Stimulated activated CD8-positive, alpha-beta memory T cell treated with anti-CD3 and anti-CD28 coated beads, Interleukin-12 subunit alpha, Interleukin-12 subunit beta, amount 100 ng/mL, for 4 hours (primary cell): ENCODE results near the gene TDRD5.

Experiments
- DNase-seq: peaks from one replicate; pipeline ENCODE4 v3.0.0-alpha.2; 2020; ENCODE audit warnings: low read depth

The TDRD5 gene, protein sequence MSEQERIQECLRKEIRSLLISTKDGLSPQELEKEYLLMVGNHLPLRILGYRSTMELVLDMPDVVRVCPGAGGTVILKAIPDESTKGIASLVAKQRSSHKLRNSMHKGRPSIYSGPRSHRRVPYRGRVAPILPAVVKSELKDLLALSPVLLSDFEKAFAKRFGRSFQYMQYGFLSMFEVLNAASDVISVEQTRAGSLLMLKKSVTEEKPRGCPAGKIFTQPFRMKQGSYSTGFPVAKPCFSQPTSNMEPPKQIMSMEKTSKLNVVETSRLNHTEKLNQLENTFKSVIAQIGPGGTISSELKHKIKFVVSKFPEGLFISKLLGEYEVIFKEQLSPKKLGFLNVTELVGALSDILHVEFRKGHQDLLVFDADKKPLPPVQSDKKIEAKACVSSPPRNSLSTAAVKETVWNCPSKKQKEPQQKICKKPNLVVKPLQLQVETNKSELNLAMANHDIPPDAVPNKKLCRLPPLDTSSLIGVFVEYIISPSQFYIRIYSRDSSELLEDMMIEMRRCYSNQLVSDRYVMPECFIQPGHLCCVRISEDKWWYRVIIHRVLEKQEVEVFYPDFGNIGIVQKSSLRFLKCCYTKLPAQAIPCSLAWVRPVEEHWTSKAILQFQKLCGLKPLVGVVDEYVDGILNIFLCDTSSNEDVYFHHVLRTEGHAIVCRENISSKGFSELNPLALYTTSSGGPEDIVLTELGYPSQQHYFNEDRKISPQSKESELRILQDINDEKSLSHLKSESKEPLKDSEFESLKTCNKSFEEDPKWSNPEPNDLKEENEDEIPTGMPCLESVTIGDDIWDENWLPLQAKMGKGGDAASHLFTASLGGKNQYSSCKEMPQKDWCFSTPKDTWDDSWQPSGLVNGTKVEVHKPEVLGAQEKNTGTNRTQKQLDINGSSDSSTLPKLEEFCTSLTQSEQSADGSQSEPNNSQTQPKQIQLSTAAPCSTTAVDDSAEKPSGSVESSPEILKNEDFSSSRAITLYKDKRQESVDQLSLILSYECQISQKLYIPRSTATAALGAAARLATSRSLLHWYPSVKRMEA

DNA sequence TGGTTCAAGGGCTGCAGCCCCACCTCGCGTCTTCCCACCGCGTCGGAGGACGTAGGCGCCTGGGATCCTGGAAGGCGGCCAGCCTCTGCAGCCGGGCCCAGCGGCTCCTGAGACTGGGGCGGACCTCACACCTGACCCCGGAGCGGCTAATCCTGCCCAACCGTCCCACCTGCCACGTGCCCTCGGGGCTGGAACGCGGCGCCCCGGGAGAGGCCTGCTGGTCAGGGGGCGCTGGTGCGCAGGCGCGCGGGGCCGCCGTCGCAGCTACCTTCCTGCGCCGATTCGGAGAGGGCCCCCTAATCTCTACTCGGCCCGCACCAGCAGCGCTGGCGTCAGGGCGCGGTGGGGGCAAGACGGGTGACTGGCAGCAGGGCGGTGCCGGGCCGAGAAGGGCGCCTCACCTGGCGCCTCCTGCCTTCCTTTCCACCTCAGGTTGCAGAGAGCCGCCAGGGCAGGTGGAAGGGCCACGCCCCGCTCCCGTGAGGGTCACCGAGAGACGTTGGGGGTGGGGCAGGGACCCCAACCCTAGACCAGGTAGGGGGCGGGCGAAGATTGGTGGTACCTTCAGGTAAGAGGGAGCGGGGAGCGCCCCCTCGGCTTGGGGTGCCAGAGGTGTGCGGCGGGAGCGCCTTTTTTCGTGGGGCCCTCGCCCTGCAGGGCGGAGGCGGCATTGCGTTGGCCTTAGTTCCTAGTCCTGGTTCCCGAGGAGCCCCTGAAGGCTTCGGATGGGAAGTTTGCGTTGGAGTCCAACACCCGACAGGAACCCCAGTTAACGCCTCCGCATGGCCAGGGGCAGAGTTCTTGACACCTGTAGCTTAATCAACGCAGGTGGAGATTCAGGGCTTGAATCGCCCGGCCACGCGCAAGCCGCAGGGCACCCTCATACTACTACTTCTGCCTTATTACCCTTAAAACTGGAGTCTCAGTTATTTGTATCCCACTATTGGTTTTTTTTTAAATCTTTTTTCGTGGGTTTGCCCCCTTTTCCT lies at the start of gene TDRD5:
Gene TDRD5 (plus strand): TSS at position 241 of the 989 bp plus-strand sequence. CDS start 784 bp downstream, outside the sequence.
- no peak for DNase-seq

DNA sequence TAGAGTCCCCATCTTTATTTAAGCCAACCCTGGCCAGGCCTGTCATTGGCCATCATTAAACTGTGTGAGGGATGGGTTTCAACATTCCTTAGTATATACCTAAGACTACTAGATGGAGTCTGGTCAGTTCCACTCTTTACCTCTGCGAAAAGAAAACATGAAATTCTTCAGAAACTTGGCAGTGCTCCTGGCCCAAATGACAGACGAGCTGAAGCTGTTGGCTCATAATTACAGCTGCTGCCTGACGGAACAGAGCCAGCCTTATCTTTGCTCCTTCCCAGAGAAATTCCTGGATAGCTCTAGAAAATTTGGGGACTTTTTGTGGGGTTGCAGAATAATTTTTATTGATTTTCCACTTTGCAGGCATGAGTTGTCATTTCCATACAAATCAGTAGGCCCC lies 46.3 kb upstream of the TDRD5 start:
- no peak for DNase-seq

DNA sequence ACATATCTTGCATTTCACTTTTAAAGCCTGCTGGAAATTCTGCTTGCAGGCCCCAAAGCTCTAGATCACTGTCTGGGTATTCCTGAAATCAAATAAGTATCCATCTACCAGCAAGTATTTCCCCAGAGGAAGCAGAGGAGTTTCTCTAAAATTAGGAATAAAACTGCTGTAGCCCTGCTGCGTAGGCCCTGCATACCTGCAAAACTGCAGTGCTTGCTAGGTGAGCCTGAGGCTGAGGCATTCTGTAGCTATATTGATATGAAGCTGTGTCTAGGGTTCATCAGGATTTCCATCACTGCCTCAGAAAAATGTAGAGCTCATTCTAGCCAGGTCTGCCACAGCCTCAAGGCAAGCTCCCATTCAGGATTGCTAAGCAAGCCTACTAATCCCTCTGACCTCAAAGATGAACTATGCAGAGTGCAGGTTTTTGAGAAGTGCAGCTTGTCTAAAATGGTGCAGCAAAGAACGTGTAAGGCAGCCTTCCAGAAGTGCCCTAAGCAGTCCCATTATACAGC lies 44.6 kb upstream of the TDRD5 start:
- no peak for DNase-seq

DNA sequence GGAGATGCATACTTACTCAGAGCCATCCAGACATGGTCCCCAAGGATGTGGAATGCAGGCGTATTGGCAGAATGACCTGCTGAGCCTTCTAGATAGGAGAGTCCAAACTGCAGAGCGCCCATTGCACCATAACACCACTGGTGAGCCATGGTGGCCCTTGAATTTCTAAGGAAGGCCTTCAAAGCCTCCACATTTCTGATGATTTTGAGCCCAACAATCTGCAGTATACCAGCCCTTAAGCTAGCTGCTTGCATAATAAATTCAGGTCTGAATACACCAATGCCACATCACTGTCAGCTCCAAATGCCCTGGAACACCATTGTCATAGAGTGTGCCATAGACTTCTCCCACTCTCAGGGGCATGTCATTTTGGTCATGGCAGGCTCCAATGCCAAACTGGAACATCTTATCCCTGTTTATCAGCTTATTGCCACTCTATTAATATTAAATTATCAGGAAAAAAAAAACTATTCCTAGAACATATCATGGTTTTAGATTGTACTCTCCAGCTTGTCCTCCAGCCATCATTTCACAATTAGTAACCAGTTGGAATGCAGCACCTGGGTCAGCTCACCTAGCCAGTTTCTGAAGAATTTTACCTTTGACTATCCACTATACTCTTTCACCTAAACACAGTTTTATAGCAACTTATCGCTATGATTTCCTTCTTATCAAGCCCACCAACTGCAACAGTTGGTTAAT lies 42.8 kb upstream of the TDRD5 start:
- no peak for DNase-seq

DNA sequence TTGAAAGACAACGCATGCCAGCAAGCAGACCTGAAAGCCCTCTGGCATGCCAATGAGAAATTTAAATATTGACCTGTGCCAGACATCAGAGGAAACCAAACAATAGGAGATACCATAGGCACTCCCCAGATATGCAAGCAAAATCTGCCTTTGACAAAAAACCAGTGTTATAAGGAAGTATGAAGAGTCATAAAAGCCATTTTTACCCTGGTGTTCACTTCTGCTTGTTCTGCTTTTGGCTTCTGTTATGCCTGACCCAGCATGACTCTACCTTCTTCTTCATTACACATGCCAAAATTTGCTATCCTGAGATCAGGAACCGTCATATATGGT lies 42.3 kb upstream of the TDRD5 start:
- no peak for DNase-seq

DNA sequence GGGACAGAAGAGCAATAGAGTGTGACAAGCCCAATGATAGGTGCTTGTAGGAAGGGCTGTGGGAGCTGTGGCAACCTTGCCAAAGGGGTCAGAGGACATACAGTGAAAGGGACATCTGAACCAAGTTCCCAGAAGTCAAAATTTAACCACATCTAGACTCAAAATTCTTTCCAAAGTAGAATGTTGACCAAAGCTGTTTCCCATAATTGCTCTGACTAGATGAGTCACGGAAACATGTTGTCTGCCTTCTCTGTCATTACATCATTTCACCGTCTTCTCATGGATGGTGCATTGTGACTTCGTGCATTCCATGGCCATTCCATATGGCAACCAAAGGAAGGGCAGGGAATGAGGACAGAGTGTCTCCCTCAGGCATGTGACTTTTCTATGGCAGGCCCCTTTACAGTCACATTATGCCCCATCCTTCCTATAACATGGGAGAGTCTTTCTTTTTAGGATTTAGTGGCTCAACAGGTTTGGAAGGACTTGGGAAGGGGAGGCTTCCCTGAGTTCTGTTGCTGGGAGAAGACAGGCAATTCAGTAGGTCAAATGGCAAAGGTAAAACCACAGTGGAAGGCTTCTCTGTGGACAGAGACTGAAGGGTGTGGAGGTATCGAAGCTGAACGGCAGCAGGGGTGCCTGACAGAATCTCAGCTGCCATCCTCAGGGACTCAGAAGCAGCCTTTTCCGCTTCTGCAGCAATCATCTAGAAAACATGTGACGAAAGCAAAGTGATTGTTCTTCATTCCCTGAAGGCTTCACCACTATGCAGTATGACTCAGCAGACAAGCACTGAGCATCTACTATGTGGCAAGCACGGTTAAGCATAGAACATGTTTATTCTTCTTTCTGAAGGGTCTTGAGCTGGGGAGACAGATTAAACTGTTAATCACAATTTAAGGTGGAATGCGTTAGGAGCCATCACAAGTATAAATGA lies 40.6 kb upstream of the TDRD5 start:
- DNase-seq: no peak

DNA sequence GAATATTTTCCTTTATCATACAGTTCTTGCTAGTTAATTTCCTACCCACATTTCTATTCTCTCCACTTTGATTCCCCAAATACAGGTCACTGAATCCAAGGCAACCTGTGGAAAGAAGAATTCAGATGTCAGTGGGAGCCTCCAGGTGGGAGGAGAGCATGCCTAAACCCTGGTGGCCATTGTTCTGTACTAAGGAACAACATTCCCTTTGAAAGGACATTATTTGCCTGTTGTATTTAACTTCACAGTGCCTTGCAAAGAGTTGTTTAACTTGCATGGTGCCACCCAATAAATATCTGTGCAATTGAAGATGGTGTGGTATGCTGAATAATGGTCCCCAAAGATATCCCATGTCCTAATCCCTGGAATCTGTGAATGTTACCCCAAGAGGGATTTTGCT lies 37.2 kb upstream of the TDRD5 start:
- no peak for DNase-seq

DNA sequence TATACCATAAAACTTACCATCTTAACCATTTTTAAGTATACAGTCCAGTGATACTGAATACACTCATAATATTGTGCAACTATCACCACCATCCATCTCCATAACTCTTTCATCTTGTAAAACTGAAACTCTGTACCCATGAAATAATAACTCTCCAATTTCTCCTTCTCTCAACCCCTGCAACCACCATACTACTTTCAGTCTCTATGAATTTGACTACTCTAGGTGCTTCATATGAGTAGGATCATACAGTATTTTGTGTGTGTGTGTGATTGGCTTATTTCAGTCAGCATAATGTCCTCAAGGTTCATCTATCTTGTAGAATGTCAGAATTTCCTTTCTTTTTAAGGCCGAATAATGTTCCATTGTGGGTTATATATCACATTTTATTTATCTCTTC lies 33.6 kb upstream of the TDRD5 start:
- no peak for DNase-seq

DNA sequence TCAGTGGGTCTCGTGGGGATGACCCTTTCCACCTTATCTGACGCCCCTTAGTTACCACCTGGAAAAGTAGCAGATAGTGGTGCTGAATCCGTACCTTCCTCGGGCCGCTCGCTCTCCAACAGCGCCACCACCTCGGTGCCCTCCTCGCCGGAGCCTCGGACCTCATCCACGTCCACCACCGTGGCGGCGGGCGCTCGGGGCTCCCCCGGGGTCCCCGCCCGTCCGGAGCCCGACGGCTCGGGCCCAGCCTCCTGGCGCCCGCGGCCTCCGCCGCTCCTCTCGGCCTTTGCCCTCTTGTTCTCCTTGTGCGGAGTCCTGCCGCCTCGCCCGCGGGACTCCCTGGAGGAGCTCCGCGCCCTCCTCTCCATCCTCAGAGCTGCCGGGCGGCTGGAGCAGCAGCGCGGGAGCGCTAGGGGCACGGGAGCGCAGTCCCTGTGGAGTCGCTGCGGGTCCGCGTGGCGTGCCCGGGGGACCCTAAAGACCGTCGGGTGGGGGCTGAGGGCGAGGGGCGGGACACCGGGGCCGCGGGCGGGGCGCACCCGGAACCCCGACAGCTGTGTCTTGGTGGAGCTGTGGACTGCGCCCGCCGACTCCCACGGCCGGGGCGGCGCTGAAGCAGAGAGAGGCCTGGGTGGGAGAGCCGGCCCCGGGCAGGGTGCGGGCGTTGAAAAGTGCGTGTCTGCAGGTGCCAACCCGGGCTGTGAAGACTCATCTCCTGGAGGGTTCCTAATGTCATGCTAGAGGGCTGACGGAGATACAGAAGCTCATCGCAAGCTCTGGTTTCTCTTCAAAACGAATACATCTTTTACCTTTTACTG lies 15.9 kb upstream of the TDRD5 start, which contains the start of gene NPHS2:
Gene NPHS2 (minus strand): TSS at position 452 of the 818 bp plus-strand sequence. CDS start 84 bp downstream, at position 368.
- DNase-seq: no peak

DNA sequence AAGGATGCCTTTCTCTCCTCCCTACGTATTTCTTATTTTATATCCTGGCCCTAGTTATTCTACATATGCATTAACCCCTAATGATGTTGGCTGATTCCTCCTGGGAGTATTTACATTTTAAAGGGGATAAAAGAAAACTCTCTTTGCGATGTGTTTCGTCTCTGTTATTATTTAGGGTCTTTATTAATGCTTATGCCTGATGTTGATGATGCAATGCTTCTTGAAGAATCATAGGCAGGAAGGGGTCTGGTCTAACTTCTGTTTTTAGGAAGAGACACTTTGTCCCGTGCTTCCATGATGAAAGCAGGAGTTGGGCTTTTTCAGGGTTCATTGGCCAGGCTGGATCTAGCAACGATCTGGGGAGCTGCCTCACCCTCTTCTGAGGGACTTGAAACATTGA lies 15.1 kb upstream of the TDRD5 start:
- DNase-seq: no peak

DNA sequence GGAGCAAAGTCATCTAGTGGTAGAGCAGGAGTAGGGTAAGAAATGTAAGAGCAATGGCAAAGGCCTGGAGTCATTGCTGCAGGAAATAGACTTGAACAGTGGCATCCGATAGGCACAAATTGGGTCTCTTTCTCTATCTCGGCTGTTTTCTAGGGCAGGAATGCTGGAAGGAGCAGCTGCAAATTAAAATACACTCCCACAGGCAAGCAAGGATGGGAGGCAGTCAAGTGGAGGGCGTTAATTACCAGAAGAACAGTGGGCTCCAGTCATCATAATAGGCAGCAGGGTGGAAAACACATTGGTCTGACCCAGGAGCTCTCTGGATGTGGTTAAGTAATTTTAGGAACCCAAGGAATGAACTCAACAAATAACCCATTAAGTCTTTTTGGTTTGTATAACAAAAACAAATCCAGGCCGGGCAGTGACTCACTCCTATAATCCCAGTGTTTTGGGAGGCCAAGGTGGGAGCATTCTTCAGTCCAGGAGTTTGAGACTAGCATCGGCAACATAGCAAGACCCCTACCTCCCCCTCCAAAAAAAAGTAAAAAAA lies 7.8 kb upstream of the TDRD5 start:
- DNase-seq: no peak

DNA sequence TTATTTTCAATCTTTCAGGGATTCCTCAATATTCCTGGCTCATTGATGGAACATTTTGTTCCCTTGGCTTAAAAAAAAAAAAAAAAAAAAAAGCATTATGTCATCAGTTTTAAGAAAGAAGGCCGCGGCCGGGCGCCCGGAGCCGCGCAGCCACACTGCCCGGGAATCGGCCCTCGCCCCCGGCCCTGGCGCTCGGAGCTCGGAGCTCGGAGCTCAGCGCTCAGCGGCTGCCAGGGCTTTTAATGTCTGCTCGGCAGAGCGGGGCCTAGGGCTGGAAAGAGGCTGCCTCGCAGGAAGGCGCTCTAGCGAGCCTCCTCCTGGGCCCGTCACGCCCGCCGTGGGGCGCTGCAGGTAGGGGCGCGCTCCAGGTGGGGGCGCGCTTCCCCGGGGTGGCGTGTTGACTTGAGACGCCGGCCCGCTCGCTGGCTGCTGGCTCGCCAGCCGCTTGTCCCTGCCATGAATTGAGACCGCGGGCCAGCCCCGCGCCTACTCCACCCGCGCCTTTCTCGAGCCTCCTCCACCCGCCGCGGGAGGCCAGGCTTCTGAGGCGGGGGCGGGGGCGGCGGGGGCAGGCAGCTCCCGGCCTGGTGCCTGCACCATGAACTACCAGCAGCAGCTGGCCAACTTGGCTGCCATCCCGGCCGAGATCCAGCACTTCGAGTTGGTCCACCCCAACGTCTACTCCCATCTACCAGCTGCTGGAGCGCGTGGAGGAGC lies 5.4 kb upstream of the TDRD5 start:
- DNase-seq: no peak

DNA sequence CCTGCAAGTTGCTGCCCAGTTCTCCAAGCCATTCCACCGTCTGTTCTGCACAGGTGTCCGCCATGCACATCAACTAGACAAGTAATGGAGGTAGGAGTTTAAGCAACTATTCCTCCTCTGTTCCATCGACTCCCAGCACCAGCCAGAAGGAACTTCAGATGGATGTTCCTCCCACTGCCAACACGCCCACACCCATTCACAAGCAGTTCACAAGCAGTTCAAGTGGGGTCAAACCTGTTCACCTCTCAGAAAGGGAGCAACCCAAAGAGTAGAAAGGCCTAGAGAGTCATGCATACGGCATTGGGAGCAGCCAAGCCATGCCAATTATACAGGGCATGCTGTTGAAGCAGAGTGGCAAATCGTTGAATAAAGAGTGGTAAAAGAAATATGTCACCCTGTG lies 4.3 kb upstream of the TDRD5 start:
- no peak for DNase-seq

DNA sequence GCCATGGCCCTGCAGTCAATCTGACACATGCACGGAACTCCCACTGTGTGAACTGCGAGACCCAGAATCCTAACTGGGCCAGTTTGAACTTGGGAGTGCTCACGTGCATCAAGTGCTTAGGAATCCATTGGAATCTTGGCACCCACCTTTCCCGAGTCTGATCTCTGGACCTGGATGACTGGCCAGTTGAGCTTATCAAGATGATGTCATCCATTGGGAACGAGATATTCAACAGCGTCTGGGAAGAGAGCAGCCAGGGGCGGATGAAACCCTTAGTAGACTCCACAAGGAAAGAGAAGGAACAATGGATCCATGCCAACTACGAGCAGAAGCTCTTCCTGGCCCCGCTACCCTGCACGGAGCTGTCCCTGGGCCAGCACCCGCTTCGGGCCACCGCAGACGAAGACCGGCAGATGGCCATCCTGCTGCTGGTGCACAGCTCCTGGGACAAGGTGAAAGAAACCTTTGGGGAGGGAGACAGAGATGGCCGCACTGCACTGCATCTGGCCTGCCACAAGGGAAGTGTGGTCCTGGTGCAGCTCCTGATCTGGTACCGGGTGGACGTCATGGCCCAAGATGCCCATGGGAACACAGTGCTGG lies 3.1 kb upstream of the TDRD5 start:
- DNase-seq: no peak

DNA sequence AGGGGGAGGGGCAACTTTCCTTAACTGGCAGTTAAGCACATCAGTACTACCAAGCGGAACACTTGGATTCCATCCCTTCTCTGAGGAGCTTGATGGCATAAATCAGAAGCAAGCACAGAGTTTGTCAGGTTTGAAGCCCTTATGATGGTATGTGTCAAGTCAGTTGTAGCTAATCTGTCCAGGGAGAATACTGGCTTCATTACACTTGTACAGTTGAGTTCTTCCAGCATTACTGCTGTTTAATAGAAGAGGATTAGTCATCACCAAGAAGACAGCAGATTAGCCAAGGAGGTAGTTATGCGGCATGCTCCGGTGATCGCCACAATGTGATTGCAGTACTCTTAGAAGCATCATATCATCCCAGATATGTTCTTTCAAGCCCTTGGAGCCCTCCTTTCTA lies 2.1 kb upstream of the TDRD5 start:
- no peak for DNase-seq

DNA sequence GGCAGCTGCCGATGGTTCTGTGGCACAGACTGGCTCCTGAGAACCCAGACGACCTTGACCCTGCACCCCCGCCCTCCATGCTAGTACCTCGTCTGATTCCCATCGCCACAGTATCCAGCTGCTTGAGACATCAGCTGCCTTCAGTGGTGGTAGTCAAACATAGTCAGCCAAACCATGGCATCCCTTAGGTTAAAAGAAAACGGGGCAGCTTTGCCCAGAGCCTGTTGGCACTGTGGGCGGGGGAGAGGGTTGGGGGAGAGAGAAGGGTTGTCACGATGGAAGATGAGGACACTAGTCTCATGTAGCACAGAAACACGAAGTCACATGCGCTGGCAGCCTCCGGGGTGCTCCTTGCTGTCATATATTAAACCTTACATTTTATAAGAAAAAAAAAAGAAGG lies 961 bp upstream of the TDRD5 start:
- DNase-seq: no peak

DNA sequence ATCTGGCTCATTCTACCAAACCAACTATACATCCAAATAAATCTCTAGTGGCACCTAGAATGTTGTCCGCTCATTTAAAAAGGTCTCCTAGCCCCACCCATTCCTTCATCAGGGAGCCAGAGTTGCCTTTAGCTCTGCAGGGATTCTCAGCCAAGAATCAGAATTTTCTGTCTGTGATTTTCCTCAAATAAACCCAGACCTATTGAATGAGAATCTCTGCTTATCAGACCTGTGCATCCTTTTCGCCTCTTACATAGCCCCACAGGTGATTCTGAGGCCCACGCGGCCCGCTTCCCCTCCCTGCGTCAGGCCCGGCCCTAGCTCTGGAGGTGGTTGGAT lies 410 bp upstream of the TDRD5 start:
- DNase-seq: no peak

DNA sequence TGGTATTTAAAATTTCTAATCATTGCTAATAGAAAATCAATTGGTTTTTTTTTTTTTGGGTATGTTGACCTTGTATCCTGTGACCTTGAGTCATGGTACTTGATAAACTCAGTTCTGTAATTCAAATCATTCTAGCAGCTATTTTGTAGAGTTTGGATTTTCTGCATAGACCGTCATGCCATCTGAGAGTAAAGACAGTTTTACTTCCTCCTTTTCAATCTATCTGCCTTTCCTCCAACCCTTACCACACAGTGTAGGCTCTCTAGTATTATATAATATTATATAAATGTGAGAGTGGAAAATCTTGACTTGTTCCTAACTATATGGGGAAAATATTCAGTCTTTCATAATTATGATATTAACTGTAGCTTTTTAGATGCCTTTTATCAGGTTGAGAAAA lies 7.0 kb downstream of the TDRD5 start:
- DNase-seq: no peak
